Measurements from ENCODE around the gene KLF8. TPM values are rescaled to one million over a fixed set of nuclear protein-coding genes. Genes with fewer than 3 reads are reported as not detected.

KLF8 gene
- total RNA-seq, 5 donors from 2014 or later (not counting 1 experiment from before 2014, with no cell fraction given) = 4.2 to 6.4 (median 4.3) TPM

- Mint-ChIP-seq H3K4me3 (no peak overlapping the region), H3K27me3 (peaks cover 0 to 8% of the 10 kb centered on the region in 2 donors)
- WGBS (ENCODE audit: insufficient coverage) = no CpG with 5 or more reads among the region's 5 CpGs
Observed at GRCh38 chrX:56248492-56248891, 16.3 kb downstream of the KLF8 start.

GRCh38 chrX:56253832-56254703 lies 21.9 kb downstream of the KLF8 start:
- 83% methylated on average over 2 of the region's 10 CpGs for WGBS (ENCODE audit: insufficient coverage)
- Histone ChIP-seq H3K4me3 (ENCODE audit: control insufficient read depth in 1 of 2, extremely low read depth in 1 of 2, low read length in 1 of 2) (no peak overlapping the region), H3K9me3 (no peaks in the 10 kb centered on the region), H3K4me1 (ENCODE audit: control insufficient read depth in 1 of 2, extremely low read depth in 1 of 2, insufficient read depth in 2 of 2, low read length in 2 of 2) (no peaks in the 10 kb centered on the region), H3K27me3 (replicated peaks in 1 of 2; ENCODE audit: control insufficient read depth in 2 of 2, extremely low read depth in 1 of 2, insufficient read depth in 2 of 2, low read length in 1 of 2) (no peaks in the 10 kb centered on the region), H3K27ac (ENCODE audit: low read length) (no peak overlapping the region), H3K36me3 (ENCODE audit: control insufficient read depth in 2 of 2, extremely low read depth in 1 of 2, insufficient read depth in 1 of 2, low read length in 1 of 2) (no peaks in the 10 kb centered on the region)
- POLR2A ChIA-PET = no interaction called here
- peaks cover 0 to 2% (median 0%) of the 10 kb centered on the region in 3 donors for H3K4me1 Mint-ChIP-seq
- no peaks in the 10 kb centered on the region for H3K36me3 Mint-ChIP-seq
- no peak overlapping the region for H3K4me3 Mint-ChIP-seq
- DNase-seq (no peak), ATAC-seq (replicated peaks in 1 of 4) (no peak)
- CTCF ChIA-PET = no interaction called here
- no peaks in the 10 kb centered on the region for H3K9me3 Mint-ChIP-seq
- H3K27me3 Mint-ChIP-seq = peaks cover 0 to 13% of the 10 kb centered on the region in 2 donors
- no peak overlapping the region for H3K27ac Mint-ChIP-seq

More at GRCh38 chrX:56248492-56248891, 16.3 kb downstream of the KLF8 start:
- no peaks in the 10 kb centered on the region for H3K9me3 Mint-ChIP-seq
- Histone ChIP-seq H3K9me3 (no peaks in the 10 kb centered on the region), H3K36me3 (ENCODE audit: control insufficient read depth in 2 of 2, extremely low read depth in 1 of 2, insufficient read depth in 1 of 2, low read length in 1 of 2) (no peaks in the 10 kb centered on the region), H3K27ac (ENCODE audit: low read length) (no peak overlapping the region), H3K27me3 (replicated peaks in 1 of 2; ENCODE audit: control insufficient read depth in 2 of 2, extremely low read depth in 1 of 2, insufficient read depth in 2 of 2, low read length in 1 of 2) (no peaks in the 10 kb centered on the region), H3K4me1 (ENCODE audit: control insufficient read depth in 1 of 2, extremely low read depth in 1 of 2, insufficient read depth in 2 of 2, low read length in 2 of 2) (no peaks in the 10 kb centered on the region), H3K4me3 (ENCODE audit: control insufficient read depth in 1 of 2, extremely low read depth in 1 of 2, low read length in 1 of 2) (no peak overlapping the region)
- H3K27ac Mint-ChIP-seq = no peak overlapping the region
- CTCF ChIA-PET = interaction anchor here (0.9 to 1.7 kb wide), 7 partner anchors 13 to 1356 kb away, joined by 3 to 6 read pairs (median 3); no protein-coding TSS in a partner anchor
- peaks cover 0 to 10% (median 5%) of the 10 kb centered on the region in 3 donors for H3K4me1 Mint-ChIP-seq
- POLR2A ChIA-PET = interaction anchor here in 1 of 2 donors (0.9 kb wide), 1 partner anchor 1087 kb away, joined by 3 read pairs; no protein-coding TSS in a partner anchor
- ATAC-seq (replicated peaks in 1 of 4) = peak; percentile 64 to 72 (median 68)
- no peaks in the 10 kb centered on the region for H3K36me3 Mint-ChIP-seq
- DNase-seq = peak; percentile 8 to 72 (median 40)

- peaks cover 0 to 3% (median 0%) of the 10 kb centered on the region in 3 donors for H3K4me1 Mint-ChIP-seq
- ChIA-PET CTCF (interaction anchor here in 1 of 2 donors (1.4 kb wide), 1 partner anchor 13 kb away, joined by 3 read pairs; no protein-coding TSS in a partner anchor), POLR2A (no interaction called here)
- DNase-seq (no peak), ATAC-seq (replicated peaks in 1 of 4) (no peak)
- Histone ChIP-seq H3K36me3 (ENCODE audit: control insufficient read depth in 2 of 2, extremely low read depth in 1 of 2, insufficient read depth in 1 of 2, low read length in 1 of 2) (no peaks in the 10 kb centered on the region), H3K9me3 (no peaks in the 10 kb centered on the region), H3K27me3 (replicated peaks in 1 of 2; ENCODE audit: control insufficient read depth in 2 of 2, extremely low read depth in 1 of 2, insufficient read depth in 2 of 2, low read length in 1 of 2) (no peaks in the 10 kb centered on the region), H3K27ac (ENCODE audit: low read length) (no peak overlapping the region), H3K4me3 (ENCODE audit: control insufficient read depth in 1 of 2, extremely low read depth in 1 of 2, low read length in 1 of 2) (no peak overlapping the region), H3K4me1 (ENCODE audit: control insufficient read depth in 1 of 2, extremely low read depth in 1 of 2, insufficient read depth in 2 of 2, low read length in 2 of 2) (no peaks in the 10 kb centered on the region)
- peaks cover 0 to 16% of the 10 kb centered on the region in 2 donors for H3K27me3 Mint-ChIP-seq
- H3K9me3 Mint-ChIP-seq = no peaks in the 10 kb centered on the region
- no peaks in the 10 kb centered on the region for H3K36me3 Mint-ChIP-seq
- no peak overlapping the region for H3K4me3 Mint-ChIP-seq
- H3K27ac Mint-ChIP-seq = no peak overlapping the region
- WGBS (ENCODE audit: insufficient coverage) = no CpG with 5 or more reads among the region's 1 CpG
Observed at GRCh38 chrX:56268888-56269287, 36.7 kb downstream of the KLF8 start.

GRCh38 chrX:56278692-56279091 lies 46.5 kb downstream of the KLF8 start:
- Histone ChIP-seq H3K27me3 (replicated peaks in 1 of 2; ENCODE audit: control insufficient read depth in 2 of 2, extremely low read depth in 1 of 2, insufficient read depth in 2 of 2, low read length in 1 of 2) (no peaks in the 10 kb centered on the region), H3K4me1 (ENCODE audit: control insufficient read depth in 1 of 2, extremely low read depth in 1 of 2, insufficient read depth in 2 of 2, low read length in 2 of 2) (no peaks in the 10 kb centered on the region), H3K36me3 (ENCODE audit: control insufficient read depth in 2 of 2, extremely low read depth in 1 of 2, insufficient read depth in 1 of 2, low read length in 1 of 2) (no peaks in the 10 kb centered on the region), H3K4me3 (ENCODE audit: control insufficient read depth in 1 of 2, extremely low read depth in 1 of 2, low read length in 1 of 2) (no peak overlapping the region), H3K27ac (ENCODE audit: low read length) (no peak overlapping the region), H3K9me3 (no peaks in the 10 kb centered on the region)
- CTCF ChIA-PET = no interaction called here
- Mint-ChIP-seq H3K36me3 (no peaks in the 10 kb centered on the region), H3K9me3 (no peaks in the 10 kb centered on the region), H3K27me3 (peaks cover 0 to 7% of the 10 kb centered on the region in 2 donors), H3K4me3 (no peak overlapping the region), H3K4me1 (peaks cover 0 to 10% (median 8%) of the 10 kb centered on the region in 3 donors), H3K27ac (no peak overlapping the region)
- ATAC-seq (replicated peaks in 1 of 4) = no peak
- WGBS (ENCODE audit: insufficient coverage) = no CpG with 5 or more reads among the region's 1 CpG
- POLR2A ChIA-PET = no interaction called here
- no peak for DNase-seq

- Histone ChIP-seq H3K27ac (ENCODE audit: low read length) (no peak overlapping the region), H3K36me3 (ENCODE audit: control insufficient read depth in 2 of 2, extremely low read depth in 1 of 2, insufficient read depth in 1 of 2, low read length in 1 of 2) (no peaks in the 10 kb centered on the region), H3K4me1 (ENCODE audit: control insufficient read depth in 1 of 2, extremely low read depth in 1 of 2, insufficient read depth in 2 of 2, low read length in 2 of 2) (no peaks in the 10 kb centered on the region), H3K4me3 (ENCODE audit: control insufficient read depth in 1 of 2, extremely low read depth in 1 of 2, low read length in 1 of 2) (no peak overlapping the region), H3K27me3 (replicated peaks in 1 of 2; ENCODE audit: control insufficient read depth in 2 of 2, extremely low read depth in 1 of 2, insufficient read depth in 2 of 2, low read length in 1 of 2) (no peaks in the 10 kb centered on the region), H3K9me3 (no peaks in the 10 kb centered on the region)
- DNase-seq (no peak), ATAC-seq (replicated peaks in 1 of 4) (no peak)
- Mint-ChIP-seq H3K36me3 (no peaks in the 10 kb centered on the region), H3K27me3 (peaks cover 0 to 7% of the 10 kb centered on the region in 2 donors), H3K4me3 (no peak overlapping the region), H3K27ac (no peak overlapping the region), H3K4me1 (peaks cover 0 to 10% (median 8%) of the 10 kb centered on the region in 3 donors), H3K9me3 (no peaks in the 10 kb centered on the region)
- WGBS (ENCODE audit: insufficient coverage) = no CpG with 5 or more reads among the region's 2 CpGs
- ChIA-PET POLR2A (no interaction called here), CTCF (interaction anchor here (0.7 to 6.0 kb wide), 3 partner anchors 448 to 1039 kb away, joined by 3 to 128 read pairs (median 37); partner anchors contain the start of gene NBDY (in 2 of the 2))
Observed at GRCh38 chrX:56279863-56280262, 47.7 kb downstream of the KLF8 start.

- Mint-ChIP-seq H3K4me1 (peaks cover 0 to 10% (median 8%) of the 10 kb centered on the region in 3 donors), H3K4me3 (no peak overlapping the region), H3K27ac (peak overlapping the region in 1 of 2 donors; percentile 33), H3K36me3 (no peaks in the 10 kb centered on the region), H3K9me3 (no peaks in the 10 kb centered on the region), H3K27me3 (peaks cover 0 to 7% of the 10 kb centered on the region in 2 donors)
- Histone ChIP-seq H3K9me3 (no peaks in the 10 kb centered on the region), H3K4me3 (ENCODE audit: control insufficient read depth in 1 of 2, extremely low read depth in 1 of 2, low read length in 1 of 2) (no peak overlapping the region), H3K36me3 (ENCODE audit: control insufficient read depth in 2 of 2, extremely low read depth in 1 of 2, insufficient read depth in 1 of 2, low read length in 1 of 2) (no peaks in the 10 kb centered on the region), H3K27ac (ENCODE audit: low read length) (no peak overlapping the region), H3K27me3 (replicated peaks in 1 of 2; ENCODE audit: control insufficient read depth in 2 of 2, extremely low read depth in 1 of 2, insufficient read depth in 2 of 2, low read length in 1 of 2) (no peaks in the 10 kb centered on the region), H3K4me1 (ENCODE audit: control insufficient read depth in 1 of 2, extremely low read depth in 1 of 2, insufficient read depth in 2 of 2, low read length in 2 of 2) (no peaks in the 10 kb centered on the region)
- ChIA-PET CTCF (interaction anchor here (0.6 to 6.0 kb wide), 10 partner anchors 12 to 986 kb away, joined by 3 to 128 read pairs (median 5); partner anchors contain the start of gene NBDY (in 2 of the 2)), POLR2A (no interaction called here)
- DNase-seq = peak in 14 of 35 experiments; percentile 1 to 63 (median 8)
- peak; percentile 45 to 67 (median 58) for ATAC-seq (replicated peaks in 1 of 4)
Observed at GRCh38 chrX:56281789-56282188, 49.6 kb downstream of the KLF8 start.

All from T-cell (primary cell).